Measurements from ENCODE around the gene EFHC2.

GRCh38 chrX:44225667-44226066, 117.8 kb downstream of the EFHC2 start:
- TF ChIP-seq CTCF (IDR thresholded peaks at IDR 0.05 in 8 of 11, conservative IDR thresholded peaks at IDR 0.05 in 3 of 11) = no peak
- no peak for TF ChIP-seq POLR2AphosphoS5 (IDR thresholded peaks at IDR 0.05)
